Measurements from ENCODE around the gene SLC26A6. TPM values are rescaled to one million over a fixed set of nuclear protein-coding genes. Genes with fewer than 3 reads are reported as not detected.

The SLC26A6 gene
- total and polyA plus RNA-seq, 10 of the 15 experiments (the other 5 are each of a cell fraction or from before 2014, with no cell fraction given): 2.1 to 24.9 (median 13.3) TPM

DNA sequence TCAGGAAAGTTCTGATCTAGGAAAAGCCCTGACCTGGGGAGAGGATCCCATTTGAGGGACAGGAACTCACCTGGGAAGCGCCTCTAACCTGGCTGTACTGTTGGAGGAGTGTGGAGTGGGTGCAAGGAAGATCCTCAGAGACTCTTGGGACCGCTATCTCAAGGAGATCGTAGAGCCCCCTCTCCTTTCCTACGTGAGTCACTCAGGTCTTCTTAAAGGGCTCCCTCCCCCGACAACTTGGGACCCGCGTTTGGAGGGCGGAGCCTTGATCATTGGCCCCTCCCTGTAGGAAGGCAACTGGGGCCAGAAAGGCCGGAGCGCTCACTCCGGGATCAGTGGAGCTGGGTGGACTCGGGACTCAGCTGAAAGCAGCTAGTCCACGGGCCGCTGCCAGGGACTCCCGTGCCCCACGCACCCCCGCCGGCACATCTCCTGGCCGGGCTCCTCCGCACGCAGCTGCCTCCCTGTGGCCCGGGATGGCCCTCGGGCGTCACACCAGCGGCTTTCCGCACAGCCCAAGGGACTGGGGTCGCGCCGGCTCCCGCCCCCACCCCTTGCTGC lies 520 bp downstream of the SLC26A6 start:
- Histone ChIP-seq H3K79me2 (ENCODE audit: control insufficient read depth, insufficient read depth, low read length) (peaks cover 3% of the 10 kb centered on the region), H3K27ac (ENCODE audit: control insufficient read depth, insufficient read depth) (peak overlapping the region; percentile 57), H3K4me3 (peak overlapping the region; percentile 77), H3K4me2 (ENCODE audit: control insufficient read depth, insufficient read depth) (peak overlapping the region; percentile 58), H4K20me1 (ENCODE audit: control insufficient read depth, insufficient read depth) (no peaks in the 10 kb centered on the region), H3K9me3 (replicated peaks; ENCODE audit: control insufficient read depth, insufficient read depth, low read length) (no peaks in the 10 kb centered on the region), H3K4me1 (ENCODE audit: control insufficient read depth, insufficient read depth, low read length) (peaks cover 11% of the 10 kb centered on the region; the same call in 1 of the 2 replicates), H3K9ac (ENCODE audit: control insufficient read depth, insufficient read depth, low read length) (peak overlapping the region; percentile 78), H3K36me3 (ENCODE audit: control insufficient read depth in 2 of 2, insufficient read depth in 2 of 2, low read length in 1 of 2) (peaks cover 0 to 4% of the 10 kb centered on the region in 2 experiments; a peak in 3 of 4 replicates), H3K27me3 (replicated peaks in 1 of 2; ENCODE audit: control insufficient read depth in 2 of 2, insufficient read depth in 2 of 2, low read length in 1 of 2) (no peaks in the 10 kb centered on the region), H2AFZ (ENCODE audit: control insufficient read depth, low read depth, low read length) (peak overlapping the region; percentile 85)
- TF ChIP-seq EGR1 (IDR thresholded peaks at IDR 0.05; ENCODE audit: borderline replicate concordance in 1 of 2, low read depth in 2 of 2, low read length in 2 of 2): no peak
- TF ChIP-seq, protein P1, sequence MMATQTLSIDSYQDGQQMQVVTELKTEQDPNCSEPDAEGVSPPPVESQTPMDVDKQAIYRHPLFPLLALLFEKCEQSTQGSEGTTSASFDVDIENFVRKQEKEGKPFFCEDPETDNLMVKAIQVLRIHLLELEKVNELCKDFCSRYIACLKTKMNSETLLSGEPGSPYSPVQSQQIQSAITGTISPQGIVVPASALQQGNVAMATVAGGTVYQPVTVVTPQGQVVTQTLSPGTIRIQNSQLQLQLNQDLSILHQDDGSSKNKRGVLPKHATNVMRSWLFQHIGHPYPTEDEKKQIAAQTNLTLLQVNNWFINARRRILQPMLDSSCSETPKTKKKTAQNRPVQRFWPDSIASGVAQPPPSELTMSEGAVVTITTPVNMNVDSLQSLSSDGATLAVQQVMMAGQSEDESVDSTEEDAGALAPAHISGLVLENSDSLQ (IDR thresholded peaks at IDR 0.05): 0 out of 2 replicates have a peak, but pooled peaks have one; percentile 31
- no peak for TF ChIP-seq PAX8 (IDR thresholded peaks at IDR 0.05)
- TF ChIP-seq, protein P2, sequence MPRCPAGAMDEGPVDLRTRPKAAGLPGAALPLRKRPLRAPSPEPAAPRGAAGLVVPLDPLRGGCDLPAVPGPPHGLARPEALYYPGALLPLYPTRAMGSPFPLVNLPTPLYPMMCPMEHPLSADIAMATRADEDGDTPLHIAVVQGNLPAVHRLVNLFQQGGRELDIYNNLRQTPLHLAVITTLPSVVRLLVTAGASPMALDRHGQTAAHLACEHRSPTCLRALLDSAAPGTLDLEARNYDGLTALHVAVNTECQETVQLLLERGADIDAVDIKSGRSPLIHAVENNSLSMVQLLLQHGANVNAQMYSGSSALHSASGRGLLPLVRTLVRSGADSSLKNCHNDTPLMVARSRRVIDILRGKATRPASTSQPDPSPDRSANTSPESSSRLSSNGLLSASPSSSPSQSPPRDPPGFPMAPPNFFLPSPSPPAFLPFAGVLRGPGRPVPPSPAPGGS (IDR thresholded peaks at IDR 0.05; ENCODE audit: borderline replicate concordance, insufficient read depth, low read depth, low read length, poor library complexity, severe bottlenecking): no peak
- TF ChIP-seq, protein P3, sequence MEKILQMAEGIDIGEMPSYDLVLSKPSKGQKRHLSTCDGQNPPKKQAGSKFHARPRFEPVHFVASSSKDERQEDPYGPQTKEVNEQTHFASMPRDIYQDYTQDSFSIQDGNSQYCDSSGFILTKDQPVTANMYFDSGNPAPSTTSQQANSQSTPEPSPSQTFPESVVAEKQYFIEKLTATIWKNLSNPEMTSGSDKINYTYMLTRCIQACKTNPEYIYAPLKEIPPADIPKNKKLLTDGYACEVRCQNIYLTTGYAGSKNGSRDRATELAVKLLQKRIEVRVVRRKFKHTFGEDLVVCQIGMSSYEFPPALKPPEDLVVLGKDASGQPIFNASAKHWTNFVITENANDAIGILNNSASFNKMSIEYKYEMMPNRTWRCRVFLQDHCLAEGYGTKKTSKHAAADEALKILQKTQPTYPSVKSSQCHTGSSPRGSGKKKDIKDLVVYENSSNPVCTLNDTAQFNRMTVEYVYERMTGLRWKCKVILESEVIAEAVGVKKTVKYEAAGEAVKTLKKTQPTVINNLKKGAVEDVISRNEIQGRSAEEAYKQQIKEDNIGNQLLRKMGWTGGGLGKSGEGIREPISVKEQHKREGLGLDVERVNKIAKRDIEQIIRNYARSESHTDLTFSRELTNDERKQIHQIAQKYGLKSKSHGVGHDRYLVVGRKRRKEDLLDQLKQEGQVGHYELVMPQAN (conservative IDR thresholded peaks at IDR 0.05): peak; percentile 65; the same call in 1 of the 2 replicates
- 0 out of 2 replicates have a peak, but pooled peaks have one; percentile 15 for TF ChIP-seq CREB1 (IDR thresholded peaks at IDR 0.05; ENCODE audit: low read depth)
- peak; percentile 48; the same call in 1 of the 2 replicates for TF ChIP-seq LARP7 (IDR thresholded peaks at IDR 0.05)
- CTCF ChIA-PET: interaction anchor here (0.6 to 4.6 kb wide), 26 partner anchors 11 to 459 kb away, joined by 3 to 48 read pairs (median 5); partner anchors contain the start of genes CELSR3, NDUFAF3, PFKFB4 and QRICH1
- intact Hi-C loops (cut with micrococcal nuclease; ENCODE audit: unreplicated experiment) (loop anchor here (2.0 kb wide), 2 partner anchors 26 to 28 kb away; partner anchors contain the start of genes CELSR3 and UQCRC1), in situ Hi-C loops (cut with MboI) (no loop called here)
- ATAC-seq (peak; percentile 71), DNase-seq (ENCODE audit: low read depth, low spot score) (peak; percentile 20), FAIRE-seq (peak; percentile 90)
- POLR2A ChIA-PET: interaction anchor here (0.6 to 1.8 kb wide), 5 partner anchors 39 to 389 kb away, joined by 3 to 7 read pairs (median 3); partner anchors contain the start of gene PFKFB4
- SMC1A ChIA-PET (ENCODE audit: uncharacterized antibody, unreplicated experiment): interaction anchor here (0.6 to 2.2 kb wide), 12 partner anchors 13 to 234 kb away, joined by 3 to 6 read pairs (median 3); partner anchors contain the start of genes CCDC51, PFKFB4 and TMA7
- no TSS peak for BruUV-seq (replicated peaks)
- RAD21 ChIA-PET (ENCODE audit: unreplicated experiment): interaction anchor here (0.7 to 3.5 kb wide), 11 partner anchors 13 to 234 kb away, joined by 3 to 32 read pairs (median 5); partner anchors contain the start of genes ATRIP, CELSR3, PFKFB4 and TMEM89
- WGBS (ENCODE audit: insufficient coverage, insufficient replicate concordance, low lambda C conversion rate, missing lambda C conversion rate): 4% methylated on average over 30 of the region's 30 CpGs
